RWPE1 (cell line): ENCODE results near the gene SEMA4A.

Experiments used
- CTCF ChIA-PET: fragments of 350-600 bp; sonication (Branson Sonifier 250); formaldehyde crosslinking; extraction: SDS; loops from one replicate; lab custom pipeline; 2021; lab: Yijun Ruan, JAX
- POLR2A ChIA-PET: fragments of 400-600 bp; formaldehyde crosslinking; extraction: SDS; loops from one replicate; lab custom pipeline; 2020; ENCODE audit warnings: antibody characterized with exemption; ENCODE audit not compliant: low non-redundant PET; lab: Yijun Ruan, JAX
- DNase-seq: peaks from one replicate; pipeline ENCODE4 v3.0.0; 2012; ENCODE audit warnings: low spot score
- H3K27ac ChIP-seq: fragments of 450-650 bp; 2 replicates; pipeline ENCODE4 v1.5.1; 2017
- CTCF ChIP-seq: fragments of 450-650 bp; conservative IDR thresholded peaks from 2 replicates; pipeline ENCODE4 v1.5.1; 2017; ENCODE audit warnings: low read depth, mild to moderate bottlenecking

The SEMA4A gene

DNA sequence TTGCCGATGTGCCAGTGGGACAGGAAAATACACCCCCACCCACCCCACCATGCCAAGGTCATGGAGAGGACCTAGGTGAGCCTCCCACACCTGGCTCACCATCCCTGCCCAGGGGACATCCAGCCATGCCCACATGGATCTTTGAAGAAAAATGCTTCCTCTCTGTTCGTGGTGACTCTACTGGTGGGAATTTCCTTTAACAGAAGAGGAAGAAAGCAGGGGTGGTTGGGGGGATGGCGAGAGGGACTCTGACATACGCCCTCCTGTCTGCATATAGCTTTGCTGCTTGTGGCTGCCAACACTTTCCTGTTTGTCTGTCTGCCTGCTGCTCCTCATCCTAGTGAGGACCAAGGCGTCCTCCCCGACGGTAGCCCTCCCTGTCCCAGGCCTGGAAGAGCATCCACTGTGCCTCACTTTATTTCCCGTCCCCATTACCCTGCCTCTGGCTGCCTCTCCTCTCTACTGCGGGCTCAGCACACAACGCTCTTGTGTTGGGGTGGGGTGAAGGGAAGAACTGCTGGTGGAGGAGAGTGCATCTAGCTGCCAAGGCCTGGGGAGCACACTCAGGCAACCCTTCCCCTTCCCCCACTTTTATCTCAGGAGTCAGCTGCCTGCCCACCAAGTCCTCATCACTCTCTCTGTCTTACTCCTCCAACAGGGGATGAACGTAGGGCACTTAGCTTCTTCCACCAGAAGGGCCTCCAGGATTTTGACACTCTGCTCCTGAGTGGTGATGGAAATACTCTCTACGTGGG is 2.5 kb downstream of the SEMA4A start:
- CTCF ChIA-PET = interaction anchor here (0.5 to 0.6 kb wide), 2 partner anchors 12 to 69 kb away, joined by 3 read pairs; no protein-coding TSS in a partner anchor
- POLR2A ChIA-PET = no interaction called here
- no peak overlapping the region for H3K27ac ChIP-seq
- TF ChIP-seq CTCF = no peak
- no peak for DNase-seq

DNA sequence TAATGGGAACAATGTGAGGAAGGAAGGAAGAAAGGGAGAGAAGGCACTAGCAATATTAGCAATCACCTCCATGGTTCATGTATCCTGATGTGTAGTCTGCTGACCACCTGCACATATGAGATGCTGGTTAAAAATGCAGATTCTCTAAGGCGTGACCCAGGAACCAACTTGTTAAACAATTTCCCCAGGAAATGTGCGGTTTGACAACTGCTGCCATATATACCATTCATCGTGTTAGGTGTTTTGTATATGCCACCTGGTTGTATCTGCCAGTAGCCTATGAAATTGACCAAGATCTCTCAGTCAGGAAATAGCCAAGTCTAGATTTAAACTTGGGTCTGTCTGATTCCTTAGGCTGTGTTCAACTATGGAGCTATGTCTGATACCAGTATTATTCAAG is 4.1 kb downstream of the SEMA4A start:
- POLR2A ChIA-PET = no interaction called here
- H3K27ac ChIP-seq = no peak overlapping the region
- CTCF ChIA-PET = no interaction called here

DNA sequence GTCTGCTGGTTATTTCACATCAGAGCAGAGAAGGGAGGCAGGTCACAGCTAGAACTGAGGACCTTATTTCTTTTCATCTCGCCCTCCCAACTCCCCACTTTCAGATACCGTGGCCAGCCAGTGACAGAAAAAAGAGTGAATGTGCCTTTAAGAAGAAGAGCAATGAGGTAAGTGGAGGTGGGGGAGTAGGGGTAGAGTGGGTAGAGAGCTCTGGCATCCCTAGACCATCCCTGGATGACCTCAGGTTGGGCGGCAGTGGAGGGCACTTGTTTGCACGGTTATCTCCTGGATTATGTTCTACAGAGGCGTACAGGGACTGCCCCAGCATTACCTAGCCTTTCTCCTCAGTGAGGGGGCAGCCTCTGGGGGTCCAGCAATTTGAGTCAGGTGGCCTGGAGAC is 4.6 kb downstream of the SEMA4A start:
- ChIA-PET POLR2A (no interaction called here), CTCF (interaction anchor here (0.6 to 0.7 kb wide), 2 partner anchors 42 to 484 kb away, joined by 3 to 4 read pairs; no protein-coding TSS in a partner anchor)
- H3K27ac ChIP-seq = no peak overlapping the region
- no peak for TF ChIP-seq CTCF
- no peak for DNase-seq

More for the DNA sequence above, 4.1 kb downstream of the SEMA4A start:
- no peak for TF ChIP-seq CTCF
- no peak for DNase-seq

- POLR2A ChIA-PET = no interaction called here
- CTCF ChIA-PET = no interaction called here
- DNase-seq = no peak
- TF ChIP-seq CTCF = no peak
- H3K27ac ChIP-seq = no peak overlapping the region
Observed at GRCh38 chr1:156160000-156160742, 6.8 kb downstream of the SEMA4A start.

GRCh38 chr1:156160743-156161171 is 7.4 kb downstream of the SEMA4A start:
- TF ChIP-seq CTCF = no peak
- H3K27ac ChIP-seq = no peak overlapping the region
- DNase-seq = no peak
- POLR2A ChIA-PET = no interaction called here
- CTCF ChIA-PET = interaction anchor here (0.6 kb wide), 1 partner anchor 99 kb away, joined by 5 read pairs; no protein-coding TSS in a partner anchor

GRCh38 chr1:156162430-156163037 is 9.1 kb downstream of the SEMA4A start:
- no peak for DNase-seq
- POLR2A ChIA-PET = no interaction called here
- H3K27ac ChIP-seq = no peak overlapping the region

More at GRCh38 chr1:156162430-156163037, 9.1 kb downstream of the SEMA4A start:
- TF ChIP-seq CTCF = no peak
- CTCF ChIA-PET = interaction anchor here (0.6 to 1.4 kb wide), 2 partner anchors 72 to 1108 kb away, joined by 3 read pairs; no protein-coding TSS in a partner anchor
